WI38 (cell line): Measurements from ENCODE around the gene TSNAX.

Source experiments
- H3K4me3 ChIP-seq: 2 replicates; pipeline ENCODE4 v1.5.1; 2011; ENCODE audit warnings: low read depth, mild to moderate bottlenecking, control low read depth, low read length
- CTCF ChIP-seq: IDR thresholded peaks from 2 replicates; pipeline ENCODE4 v1.5.1; 2012; ENCODE audit warnings: low read depth, mild to moderate bottlenecking, control low read depth, low read length

The TSNAX gene

GRCh38 chr1:231603598-231604275 is 75.3 kb downstream of the TSNAX start:
- peak overlapping the region; percentile 54 for H3K4me3 ChIP-seq
- TF ChIP-seq CTCF = peak; percentile 50

DNA sequence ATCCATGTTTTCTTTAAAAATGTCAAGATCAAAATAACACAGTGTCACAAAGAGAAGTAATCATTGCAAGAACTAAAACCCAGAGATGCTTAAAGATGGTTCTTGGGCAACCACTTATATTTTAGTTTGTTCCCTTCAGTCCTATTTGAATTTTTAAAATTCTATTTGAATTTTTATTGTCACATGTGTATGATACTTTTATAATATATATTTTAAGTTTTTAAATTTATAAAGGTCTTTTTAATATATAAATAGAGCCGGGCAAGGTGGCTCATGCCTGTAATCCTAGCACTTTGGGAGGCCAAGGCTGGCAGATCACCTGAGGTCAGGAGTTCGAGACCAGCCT is 75.8 kb downstream of the TSNAX start:
- no peak for TF ChIP-seq CTCF
- H3K4me3 ChIP-seq = no peak overlapping the region

- no peak for TF ChIP-seq CTCF
- no peak overlapping the region for H3K4me3 ChIP-seq
Observed at GRCh38 chr1:231605149-231606100, 77.0 kb downstream of the TSNAX start.

- no peak for TF ChIP-seq CTCF
- H3K4me3 ChIP-seq = no peak overlapping the region
Observed at GRCh38 chr1:231606712-231607111, 78.2 kb downstream of the TSNAX start.

DNA sequence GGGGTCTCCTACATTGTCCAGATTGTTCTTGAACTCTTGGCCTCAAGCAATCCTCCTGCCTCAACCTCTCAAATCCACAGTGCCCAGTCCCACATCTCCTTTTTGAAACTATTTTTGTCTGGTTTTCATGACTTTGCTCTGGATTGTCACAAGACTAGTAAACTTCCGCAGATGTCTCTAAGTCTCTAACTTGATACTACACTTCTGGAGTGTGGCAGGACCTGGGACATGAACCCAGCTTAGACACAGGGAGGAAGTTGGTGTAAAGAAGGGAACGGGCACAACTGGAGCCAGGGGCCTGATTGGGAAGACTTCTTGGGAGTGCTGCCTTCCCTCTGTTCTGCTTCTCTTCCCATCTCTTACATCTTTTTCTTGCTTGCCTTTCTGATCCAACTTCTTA is 81.9 kb downstream of the TSNAX start:
- no peak for TF ChIP-seq CTCF

DNA sequence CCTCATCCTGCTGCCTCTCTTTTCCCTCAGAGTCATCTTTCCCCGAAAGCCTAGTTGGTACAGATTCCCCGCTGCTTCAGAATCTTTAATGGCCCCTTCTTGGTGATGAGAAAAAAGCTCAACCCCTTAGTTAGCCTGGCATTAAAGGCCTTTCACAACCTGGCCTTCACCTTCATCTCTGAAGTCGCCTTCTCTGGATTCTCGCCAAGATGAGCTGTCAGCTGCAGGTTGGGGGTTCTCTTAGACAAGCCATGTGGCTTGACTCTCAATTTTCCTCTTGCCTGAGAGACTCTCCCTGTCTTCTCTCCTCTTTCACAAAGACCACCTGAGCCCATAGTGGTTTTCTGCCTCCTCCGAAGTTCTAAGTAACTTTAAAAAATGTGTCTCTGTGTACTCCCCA is 82.6 kb downstream of the TSNAX start:
- no peak overlapping the region for H3K4me3 ChIP-seq
- TF ChIP-seq CTCF = no peak

More for the DNA sequence above, 81.9 kb downstream of the TSNAX start:
- H3K4me3 ChIP-seq = no peak overlapping the region

- no peak for TF ChIP-seq CTCF
- H3K4me3 ChIP-seq = no peak overlapping the region
Observed at GRCh38 chr1:231611851-231612250, 83.4 kb downstream of the TSNAX start.
